SK-N-SH (cell line): ENCODE measurements around the gene TMPRSS9.

Experiments used
- CTCF ChIP-seq: fragments of 200-600 bp; sonication (generic); IDR thresholded peaks from 2 replicates; pipeline ENCODE4 v1.6.1; 2017; ENCODE audit warnings: antibody characterized with exemption, mild to moderate bottlenecking, moderate library complexity
- EP300 ChIP-seq, 2 experiments: IDR thresholded peaks; 2 replicates each; pipeline versions ENCODE4 v1.4.0 to v1.6.1; 2012; ENCODE audit warnings: borderline replicate concordance in 1 of 2, low read depth in 1 of 2, low read length in 1 of 2
- FOSL2 ChIP-seq: IDR thresholded peaks from 2 replicates; pipeline ENCODE4 v1.4.0; 2012; ENCODE audit warnings: low read depth, mild to moderate bottlenecking, moderate library complexity, borderline replicate concordance
- GABPA ChIP-seq: IDR thresholded peaks from 2 replicates; pipeline ENCODE4 v1.4.0; 2012; ENCODE audit warnings: low read depth, mild to moderate bottlenecking
- POLR2AphosphoS5 ChIP-seq: IDR thresholded peaks from 2 replicates; pipeline ENCODE4 v1.6.1; 2012; ENCODE audit warnings: low read depth, low read length
- RAD21 ChIP-seq: IDR thresholded peaks from 2 replicates; pipeline ENCODE4 v1.6.1; 2012; ENCODE audit warnings: mild to moderate bottlenecking, low read length
- SIN3A ChIP-seq: IDR thresholded peaks from 2 replicates; pipeline ENCODE4 v1.6.1; 2012; ENCODE audit warnings: low read depth, mild to moderate bottlenecking, low read length, moderate library complexity, borderline replicate concordance
- TF ChIP-seq, protein P1 (sequence below): IDR thresholded peaks from 2 replicates; pipeline ENCODE4 v1.4.0; 2012; ENCODE audit warnings: low read depth
- TF ChIP-seq, protein P2 (sequence below): IDR thresholded peaks from 2 replicates; pipeline ENCODE4 v1.6.1; 2012; ENCODE audit warnings: mild to moderate bottlenecking, low read depth, low read length, moderate library complexity

DNA sequence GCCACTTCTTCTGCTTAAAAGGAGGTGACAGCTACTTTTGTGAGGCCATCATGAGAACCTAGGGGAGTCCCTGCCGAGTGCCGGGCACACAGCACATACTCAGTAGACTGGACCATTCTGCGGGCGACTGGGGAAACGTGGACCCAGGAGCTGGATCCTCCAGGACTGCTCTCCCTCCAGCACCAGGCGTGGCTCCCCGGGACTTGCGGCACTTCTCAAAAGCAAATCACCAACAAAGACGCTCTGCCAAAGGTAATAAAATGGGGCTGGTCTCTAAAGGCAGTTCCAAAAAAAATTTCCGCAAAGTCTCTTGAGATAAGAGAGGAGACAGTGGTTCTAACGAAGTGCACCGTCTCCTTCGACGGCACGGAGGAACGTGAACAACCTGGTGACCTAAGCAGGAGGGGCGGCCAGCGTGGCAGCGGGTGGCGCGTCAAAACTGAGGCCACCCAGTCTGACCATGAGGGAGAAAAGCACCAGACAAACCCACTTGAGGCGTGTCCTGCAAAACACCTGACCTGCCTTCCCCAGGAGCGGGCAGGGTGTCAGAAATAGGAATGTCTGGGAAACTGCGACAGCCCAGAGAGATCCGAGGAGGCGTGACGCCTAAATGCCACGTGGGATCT lies 1.4 kb upstream of the TMPRSS9 start:
- TF ChIP-seq, protein P1, sequence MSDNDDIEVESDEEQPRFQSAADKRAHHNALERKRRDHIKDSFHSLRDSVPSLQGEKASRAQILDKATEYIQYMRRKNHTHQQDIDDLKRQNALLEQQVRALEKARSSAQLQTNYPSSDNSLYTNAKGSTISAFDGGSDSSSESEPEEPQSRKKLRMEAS: no peak
- no peak for TF ChIP-seq SIN3A
- TF ChIP-seq RAD21: no peak
- TF ChIP-seq CTCF: no peak
- TF ChIP-seq GABPA: no peak
- TF ChIP-seq POLR2AphosphoS5: no peak
- no peak for TF ChIP-seq EP300 (IDR thresholded peaks at IDR 0.05; ENCODE audit: borderline replicate concordance in 1 of 2, low read depth in 1 of 2, low read length in 1 of 2)
- TF ChIP-seq, protein P2, sequence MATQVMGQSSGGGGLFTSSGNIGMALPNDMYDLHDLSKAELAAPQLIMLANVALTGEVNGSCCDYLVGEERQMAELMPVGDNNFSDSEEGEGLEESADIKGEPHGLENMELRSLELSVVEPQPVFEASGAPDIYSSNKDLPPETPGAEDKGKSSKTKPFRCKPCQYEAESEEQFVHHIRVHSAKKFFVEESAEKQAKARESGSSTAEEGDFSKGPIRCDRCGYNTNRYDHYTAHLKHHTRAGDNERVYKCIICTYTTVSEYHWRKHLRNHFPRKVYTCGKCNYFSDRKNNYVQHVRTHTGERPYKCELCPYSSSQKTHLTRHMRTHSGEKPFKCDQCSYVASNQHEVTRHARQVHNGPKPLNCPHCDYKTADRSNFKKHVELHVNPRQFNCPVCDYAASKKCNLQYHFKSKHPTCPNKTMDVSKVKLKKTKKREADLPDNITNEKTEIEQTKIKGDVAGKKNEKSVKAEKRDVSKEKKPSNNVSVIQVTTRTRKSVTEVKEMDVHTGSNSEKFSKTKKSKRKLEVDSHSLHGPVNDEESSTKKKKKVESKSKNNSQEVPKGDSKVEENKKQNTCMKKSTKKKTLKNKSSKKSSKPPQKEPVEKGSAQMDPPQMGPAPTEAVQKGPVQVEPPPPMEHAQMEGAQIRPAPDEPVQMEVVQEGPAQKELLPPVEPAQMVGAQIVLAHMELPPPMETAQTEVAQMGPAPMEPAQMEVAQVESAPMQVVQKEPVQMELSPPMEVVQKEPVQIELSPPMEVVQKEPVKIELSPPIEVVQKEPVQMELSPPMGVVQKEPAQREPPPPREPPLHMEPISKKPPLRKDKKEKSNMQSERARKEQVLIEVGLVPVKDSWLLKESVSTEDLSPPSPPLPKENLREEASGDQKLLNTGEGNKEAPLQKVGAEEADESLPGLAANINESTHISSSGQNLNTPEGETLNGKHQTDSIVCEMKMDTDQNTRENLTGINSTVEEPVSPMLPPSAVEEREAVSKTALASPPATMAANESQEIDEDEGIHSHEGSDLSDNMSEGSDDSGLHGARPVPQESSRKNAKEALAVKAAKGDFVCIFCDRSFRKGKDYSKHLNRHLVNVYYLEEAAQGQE: no peak
- no peak for TF ChIP-seq FOSL2
